KBM-7 (cell line): ENCODE data around the gene MUC5AC.
"Not testable (repeated sequence)": the region's sequence is repeated elsewhere in the genome, so short reads cannot be mapped to it uniquely, and the experiment has no call there.

Experiments
- DNase-seq: peaks from one replicate; pipeline ENCODE4 v3.0.0-alpha.2; 2015
- in situ Hi-C: fragments of 300-500 bp; cut with MboI; formaldehyde crosslinking; loops from 2 replicates; pipeline ENCODE4 v1.14.3; 2020; ENCODE audit warnings: low sequenced_read_pairs, low pct_unique_long_range_greater_than_20kb, mixed read lengths

Gene MUC5AC

GRCh38 chr11:1139441-1140083, 18.2 kb upstream of the MUC5AC start:
- in situ Hi-C loops = no loop called here

GRCh38 chr11:1140642-1141490, 16.9 kb upstream of the MUC5AC start:
- in situ Hi-C loops = no loop called here
- DNase-seq = no peak

More at GRCh38 chr11:1139441-1140083, 18.2 kb upstream of the MUC5AC start:
- DNase-seq = no peak

- in situ Hi-C loops = no loop called here
- no peak for DNase-seq
These were observed 11.4 kb upstream of the MUC5AC start for GRCh38 chr11:1146365-1146764.

DNA sequence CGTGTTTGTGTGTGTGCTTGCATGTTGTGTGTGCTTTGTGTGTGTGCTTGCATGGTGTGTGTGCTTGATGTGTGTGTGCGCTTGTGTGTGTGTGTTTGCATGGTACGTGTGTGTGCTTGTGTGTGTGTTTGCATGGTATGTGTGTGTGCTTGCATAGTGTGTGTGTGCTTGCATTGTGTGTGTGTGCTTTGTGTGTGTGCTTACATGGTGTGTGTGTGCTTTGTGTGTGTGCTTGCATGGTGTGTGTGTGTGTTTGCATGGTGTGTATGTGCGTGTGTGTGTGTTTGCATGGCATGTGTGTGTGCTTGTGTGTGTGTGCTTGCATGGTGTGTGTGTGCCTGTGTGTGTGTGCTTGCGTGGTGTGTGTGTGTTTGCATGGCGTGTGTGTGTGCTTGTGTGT, 10.0 kb upstream of the MUC5AC start:
- DNase-seq = no peak
- in situ Hi-C loops = no loop called here

DNA sequence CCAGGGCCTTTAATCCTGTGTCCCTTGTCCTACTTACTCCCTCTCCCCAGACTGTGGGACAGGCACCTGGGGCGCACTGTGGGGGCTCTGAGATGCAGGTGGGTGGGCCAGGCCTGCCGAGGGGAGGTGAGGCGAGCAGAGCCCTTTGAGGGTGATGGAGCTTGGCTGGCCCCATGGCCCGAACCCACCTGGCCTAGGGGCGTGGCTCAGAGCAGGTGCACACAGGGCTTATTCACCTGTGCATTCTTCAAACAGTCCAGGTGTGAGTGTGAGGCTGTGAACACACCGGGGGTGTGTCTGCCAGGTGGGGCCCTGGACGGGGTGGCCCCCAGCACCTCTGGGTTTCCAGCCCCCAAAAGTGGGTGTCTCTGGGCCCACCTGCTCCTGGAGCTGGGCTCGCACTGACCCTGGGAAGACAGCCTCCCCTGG, 9.0 kb upstream of the MUC5AC start:
- no peak for DNase-seq
- in situ Hi-C loops = no loop called here

- no peak for DNase-seq
- in situ Hi-C loops = no loop called here
These were observed 8.2 kb upstream of the MUC5AC start for GRCh38 chr11:1149545-1149944.

DNA sequence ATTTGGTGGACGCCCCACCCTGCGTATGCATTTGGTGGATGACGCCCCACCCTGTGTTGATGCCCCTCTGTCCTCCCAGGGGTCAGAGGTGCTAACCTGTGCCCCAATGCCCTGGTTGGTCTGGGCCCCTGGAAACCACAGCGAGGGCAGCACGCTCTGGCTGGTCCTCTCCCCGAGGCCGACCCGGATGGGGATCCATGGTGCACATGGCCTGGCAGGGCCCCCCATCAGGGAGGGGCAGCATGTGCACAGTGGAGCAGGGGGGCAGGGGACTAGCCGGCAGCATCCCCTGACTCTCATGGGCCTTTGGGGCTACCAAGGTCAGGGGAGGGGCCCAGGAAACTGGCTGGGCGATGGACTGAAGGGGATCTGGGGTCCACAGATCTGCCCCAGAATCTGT, 7.6 kb upstream of the MUC5AC start:
- no peak for DNase-seq
- in situ Hi-C loops = no loop called here

DNA sequence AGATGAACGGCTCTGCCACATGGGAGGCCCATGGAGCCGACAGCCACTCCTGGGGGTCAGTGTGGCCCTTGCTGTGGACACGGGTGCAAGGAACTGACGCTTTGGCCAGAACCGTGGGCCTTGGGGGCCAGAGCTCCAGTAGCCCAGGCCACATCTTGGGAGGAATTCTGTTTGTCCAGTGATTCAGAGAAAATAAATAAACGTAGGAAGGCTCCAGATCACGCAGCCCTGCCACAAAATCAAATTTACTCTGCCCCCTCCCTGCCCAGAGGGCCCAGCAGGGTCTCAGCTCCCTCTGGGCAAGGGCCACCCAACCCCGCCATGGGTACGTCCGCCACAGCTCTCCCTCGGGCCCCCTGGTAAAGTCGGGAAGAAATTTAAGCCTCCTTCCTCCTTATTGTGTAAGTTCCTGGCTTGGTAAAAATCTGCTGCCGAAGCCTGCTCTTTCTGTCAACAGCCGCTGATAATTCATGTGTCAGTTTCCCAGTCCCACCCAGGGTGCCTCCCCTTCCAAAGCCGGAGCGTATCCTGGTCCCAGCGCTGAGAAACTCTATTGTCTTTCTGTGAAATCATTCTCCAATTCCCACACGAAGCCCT, 6.9 kb upstream of the MUC5AC start:
- no peak for DNase-seq
- in situ Hi-C loops = no loop called here

DNA sequence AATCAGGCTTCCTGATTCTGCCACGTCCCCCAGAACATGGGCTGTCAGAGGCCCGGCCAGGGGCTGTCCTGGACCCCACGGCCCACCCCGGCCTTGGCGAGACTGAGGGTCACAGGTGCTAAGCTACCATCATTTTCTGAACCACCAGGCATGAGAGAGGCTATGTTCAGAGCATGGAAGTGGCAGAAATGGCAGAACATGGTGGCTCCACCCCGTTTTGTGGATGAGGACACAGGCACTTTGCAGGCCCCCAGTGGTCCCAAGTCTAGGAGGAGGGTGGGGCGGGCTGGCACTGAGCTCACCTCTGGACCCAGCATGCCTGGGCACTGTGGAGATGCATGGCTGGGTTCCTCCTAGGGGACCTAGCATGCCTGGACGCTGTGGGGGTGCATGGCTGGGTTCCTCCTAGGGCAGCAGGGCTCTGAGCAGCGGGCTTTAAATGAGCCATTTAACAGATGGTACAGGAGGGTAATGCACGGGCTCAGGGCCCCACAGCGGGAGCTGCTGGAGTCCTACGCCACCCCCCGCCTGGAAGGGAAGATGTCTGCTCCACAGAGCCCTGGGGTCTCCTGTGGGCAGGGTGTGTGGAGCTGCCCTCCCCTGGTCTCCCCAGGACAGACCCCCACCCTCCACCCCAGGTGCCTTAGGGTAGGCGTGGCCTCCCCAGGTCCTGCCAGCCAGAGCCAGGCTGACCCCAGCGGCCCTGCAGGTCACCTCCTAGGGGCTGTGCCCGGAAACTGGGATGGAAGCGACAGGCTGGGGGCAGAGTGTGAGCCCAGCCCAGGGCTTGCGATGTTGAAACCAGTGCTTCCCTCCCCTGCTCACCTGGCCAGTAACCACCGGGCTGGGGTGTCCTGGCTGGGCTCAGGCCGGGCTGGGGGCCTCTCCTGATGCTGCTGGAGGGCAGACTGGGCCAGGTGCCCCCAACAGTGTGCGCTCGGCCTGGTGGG, 6.1 kb upstream of the MUC5AC start:
- in situ Hi-C loops = no loop called here
- DNase-seq = no peak

DNA sequence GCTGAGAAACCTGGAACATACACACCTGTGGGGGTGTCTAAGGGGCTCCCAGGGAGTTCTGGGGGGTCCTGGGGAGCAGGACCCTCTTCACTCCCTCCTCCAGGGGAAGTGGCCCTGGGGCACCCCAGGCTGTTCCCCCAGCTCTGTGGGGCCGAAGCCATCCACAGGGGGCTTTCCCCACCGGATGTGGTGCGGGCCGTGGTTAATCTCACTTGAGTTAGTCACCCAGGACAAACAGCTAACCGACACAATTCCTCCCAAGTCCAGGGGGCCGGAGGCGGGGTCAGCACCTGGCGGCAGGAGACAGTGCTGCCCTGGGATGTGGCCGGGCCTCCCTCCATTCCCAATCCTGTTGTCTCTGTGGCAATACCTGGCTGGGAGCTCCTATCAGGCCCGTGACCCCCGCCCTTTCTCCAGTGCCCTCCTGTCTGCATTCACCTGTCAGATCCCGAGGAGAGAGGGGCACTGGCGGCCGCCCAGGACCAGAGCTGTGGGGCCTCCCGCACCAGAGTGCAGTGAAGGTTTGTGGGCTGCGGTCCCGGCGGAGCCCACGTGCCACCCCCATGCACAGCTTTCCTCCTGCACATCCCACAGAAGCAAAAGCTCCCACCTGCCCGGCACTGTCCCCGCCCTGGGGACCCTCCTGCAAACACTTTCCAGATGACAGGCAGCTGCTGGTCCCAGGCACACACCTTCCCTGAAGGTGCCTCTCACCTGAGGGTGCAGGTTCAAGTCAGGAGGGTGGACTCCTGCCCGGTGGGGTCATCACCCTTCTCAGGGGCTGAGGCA, 5.2 kb upstream of the MUC5AC start:
- in situ Hi-C loops = no loop called here
- no peak for DNase-seq

GRCh38 chr11:1153105-1153950, 4.4 kb upstream of the MUC5AC start:
- in situ Hi-C loops = no loop called here
- DNase-seq = no peak

- DNase-seq = no peak
- in situ Hi-C loops = no loop called here
These were observed 3.7 kb upstream of the MUC5AC start for GRCh38 chr11:1153951-1154493.

- in situ Hi-C loops, DNase-seq: not testable (repeated sequence)
These were observed 3.1 kb upstream of the MUC5AC start for GRCh38 chr11:1154656-1155055.

GRCh38 chr11:1155274-1155693, 2.5 kb upstream of the MUC5AC start:
- in situ Hi-C loops = no loop called here
- no peak for DNase-seq

GRCh38 chr11:1156506-1157340, 1.0 kb upstream of the MUC5AC start:
- no peak for DNase-seq
- in situ Hi-C loops = no loop called here

DNA sequence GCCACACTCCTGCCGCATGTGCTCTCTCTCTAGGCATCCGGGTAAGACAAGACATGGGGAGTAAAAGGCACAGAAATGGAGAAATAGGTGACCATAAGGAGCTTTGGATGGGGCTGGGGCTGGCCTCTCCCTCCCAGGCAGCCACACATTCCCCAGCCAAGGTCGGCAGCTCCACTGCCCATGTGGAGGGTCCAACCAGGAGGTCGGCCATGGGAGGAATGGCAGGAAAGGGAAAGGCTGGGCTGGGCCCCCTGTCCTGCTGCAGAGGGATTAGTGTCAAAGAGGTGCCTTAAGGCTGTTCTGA, 460 bp upstream of the MUC5AC start:
- no peak for DNase-seq
- in situ Hi-C loops = no loop called here
